Astrocyte of the cerebellum (primary cell): Measurements from ENCODE around the gene POLN.

Experiments
- DNase-seq: peaks from one replicate; pipeline ENCODE4 v3.0.0-alpha.2; 2011; ENCODE audit warnings: low read depth
- H3K4me3 ChIP-seq: 2 replicates; pipeline ENCODE4 v1.5.1; 2011; ENCODE audit warnings: mild to moderate bottlenecking, low read depth, low read length, moderate library complexity
- in situ Hi-C: cut with HindIII; loops from 2 replicates; pipeline ENCODE4 v1.10.0; 2017; ENCODE audit warnings: low sequenced_read_pairs
- TF ChIP-seq, protein P1 (sequence below): IDR thresholded peaks from 2 replicates; pipeline ENCODE4 v1.5.1; 2012; ENCODE audit warnings: low read length, low read depth, moderate library complexity, mild to moderate bottlenecking; ENCODE audit errors: missing control alignments

The POLN gene

DNA sequence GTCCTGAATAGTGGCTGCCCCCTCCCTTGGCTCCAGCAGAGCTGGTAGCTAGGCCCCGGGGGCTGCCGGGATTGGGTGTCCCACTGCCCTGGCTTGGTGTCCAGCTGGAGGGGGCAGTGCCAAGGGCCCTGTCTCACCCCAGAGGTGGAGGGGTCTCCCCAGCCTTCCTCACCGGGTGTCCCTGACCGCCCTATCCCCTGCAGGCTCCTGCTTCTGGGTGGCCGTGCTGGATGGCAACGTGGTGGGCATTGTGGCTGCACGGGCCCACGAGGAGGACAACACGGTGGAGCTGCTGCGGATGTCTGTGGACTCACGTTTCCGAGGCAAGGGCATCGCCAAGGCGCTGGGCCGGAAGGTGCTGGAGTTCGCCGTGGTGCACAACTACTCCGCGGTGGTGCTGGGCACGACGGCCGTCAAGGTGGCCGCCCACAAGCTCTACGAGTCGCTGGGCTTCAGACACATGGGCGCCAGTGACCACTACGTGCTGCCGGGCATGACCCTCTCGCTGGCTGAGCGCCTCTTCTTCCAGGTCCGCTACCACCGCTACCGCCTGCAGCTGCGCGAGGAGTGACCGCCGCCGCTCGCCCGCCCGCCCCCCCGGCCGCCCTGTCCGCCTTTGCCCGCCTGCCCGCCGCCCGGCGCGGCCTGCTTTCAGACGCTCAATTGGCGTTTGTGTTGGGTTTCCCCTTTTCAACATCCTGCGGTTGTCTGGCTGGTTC is 178.2 kb downstream of the POLN start:
- in situ Hi-C loops = no loop called here
- TF ChIP-seq, protein P1, sequence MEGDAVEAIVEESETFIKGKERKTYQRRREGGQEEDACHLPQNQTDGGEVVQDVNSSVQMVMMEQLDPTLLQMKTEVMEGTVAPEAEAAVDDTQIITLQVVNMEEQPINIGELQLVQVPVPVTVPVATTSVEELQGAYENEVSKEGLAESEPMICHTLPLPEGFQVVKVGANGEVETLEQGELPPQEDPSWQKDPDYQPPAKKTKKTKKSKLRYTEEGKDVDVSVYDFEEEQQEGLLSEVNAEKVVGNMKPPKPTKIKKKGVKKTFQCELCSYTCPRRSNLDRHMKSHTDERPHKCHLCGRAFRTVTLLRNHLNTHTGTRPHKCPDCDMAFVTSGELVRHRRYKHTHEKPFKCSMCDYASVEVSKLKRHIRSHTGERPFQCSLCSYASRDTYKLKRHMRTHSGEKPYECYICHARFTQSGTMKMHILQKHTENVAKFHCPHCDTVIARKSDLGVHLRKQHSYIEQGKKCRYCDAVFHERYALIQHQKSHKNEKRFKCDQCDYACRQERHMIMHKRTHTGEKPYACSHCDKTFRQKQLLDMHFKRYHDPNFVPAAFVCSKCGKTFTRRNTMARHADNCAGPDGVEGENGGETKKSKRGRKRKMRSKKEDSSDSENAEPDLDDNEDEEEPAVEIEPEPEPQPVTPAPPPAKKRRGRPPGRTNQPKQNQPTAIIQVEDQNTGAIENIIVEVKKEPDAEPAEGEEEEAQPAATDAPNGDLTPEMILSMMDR = no peak
- H3K4me3 ChIP-seq = no peak overlapping the region
- no peak for DNase-seq

DNA sequence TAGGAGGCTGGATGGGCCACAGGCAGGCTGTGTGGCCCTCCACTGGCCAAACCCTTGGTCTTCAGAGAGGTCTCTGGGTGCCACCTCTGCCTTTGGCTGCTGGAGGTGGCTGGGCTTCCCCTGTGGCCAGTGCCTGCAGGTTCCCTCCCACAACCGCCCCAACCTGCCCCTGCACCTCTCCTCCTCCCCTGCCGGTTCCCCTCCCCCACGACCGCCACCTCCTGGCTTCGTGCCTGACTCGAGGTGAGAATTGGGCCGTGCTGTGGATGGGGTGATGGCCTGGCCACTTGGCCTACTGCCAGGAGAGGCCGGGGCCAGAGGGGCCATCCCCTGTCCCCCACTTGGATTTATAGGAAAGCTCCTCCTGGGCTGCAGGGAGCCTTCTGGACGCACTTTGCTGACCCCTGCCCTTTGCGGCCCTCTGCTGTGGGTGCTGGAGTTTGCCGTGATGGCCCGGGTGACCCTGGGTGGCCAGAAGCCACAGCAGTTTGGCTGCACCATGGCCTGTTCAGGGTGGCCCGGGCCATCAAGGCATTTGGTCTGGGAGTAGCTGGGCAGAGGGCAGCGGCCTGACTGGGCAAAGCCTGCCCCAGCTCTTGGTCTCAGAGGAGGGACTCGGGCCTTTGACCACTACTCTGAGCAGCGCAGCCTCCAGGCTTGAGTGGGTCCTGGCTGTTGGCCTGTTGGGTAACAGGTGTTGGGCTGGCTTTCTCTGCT is 179.0 kb downstream of the POLN start:
- H3K4me3 ChIP-seq = no peak overlapping the region
- DNase-seq = no peak
- TF ChIP-seq, protein P1 = no peak
- in situ Hi-C loops = no loop called here

DNA sequence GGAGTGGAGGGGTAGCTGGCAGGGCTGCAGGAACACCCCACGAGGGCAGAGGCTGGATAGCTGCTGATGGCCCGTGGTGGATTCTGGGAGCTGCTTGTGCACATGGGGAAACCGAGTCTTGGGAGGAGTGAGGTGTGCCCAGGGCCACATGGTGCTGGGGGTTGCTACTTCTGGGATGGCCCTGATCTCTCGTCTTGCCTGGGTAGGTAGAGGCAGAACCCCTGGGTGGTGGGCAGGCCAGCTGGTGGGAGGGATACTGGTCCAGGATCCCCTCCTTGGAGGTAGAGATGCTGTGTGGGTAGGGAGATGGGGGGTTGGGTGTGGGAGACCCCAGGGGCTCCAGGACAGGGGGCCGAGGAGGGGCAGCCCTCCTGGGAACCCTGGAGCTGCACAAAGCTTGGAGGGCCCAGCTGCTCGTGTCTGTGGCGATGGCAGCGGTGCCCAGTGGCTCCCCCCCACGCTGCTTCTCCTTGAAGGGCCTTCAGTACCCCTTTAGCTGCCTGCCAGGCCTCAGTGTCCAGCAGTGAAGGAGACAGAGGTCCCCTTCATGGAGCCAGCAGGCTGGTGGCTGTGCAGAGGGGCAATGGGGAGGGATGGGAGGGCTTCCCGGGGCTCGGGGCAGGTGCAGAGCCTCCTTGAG is 179.6 kb downstream of the POLN start:
- TF ChIP-seq, protein P1 = no peak
- in situ Hi-C loops = no loop called here
- DNase-seq = no peak
- no peak overlapping the region for H3K4me3 ChIP-seq

DNA sequence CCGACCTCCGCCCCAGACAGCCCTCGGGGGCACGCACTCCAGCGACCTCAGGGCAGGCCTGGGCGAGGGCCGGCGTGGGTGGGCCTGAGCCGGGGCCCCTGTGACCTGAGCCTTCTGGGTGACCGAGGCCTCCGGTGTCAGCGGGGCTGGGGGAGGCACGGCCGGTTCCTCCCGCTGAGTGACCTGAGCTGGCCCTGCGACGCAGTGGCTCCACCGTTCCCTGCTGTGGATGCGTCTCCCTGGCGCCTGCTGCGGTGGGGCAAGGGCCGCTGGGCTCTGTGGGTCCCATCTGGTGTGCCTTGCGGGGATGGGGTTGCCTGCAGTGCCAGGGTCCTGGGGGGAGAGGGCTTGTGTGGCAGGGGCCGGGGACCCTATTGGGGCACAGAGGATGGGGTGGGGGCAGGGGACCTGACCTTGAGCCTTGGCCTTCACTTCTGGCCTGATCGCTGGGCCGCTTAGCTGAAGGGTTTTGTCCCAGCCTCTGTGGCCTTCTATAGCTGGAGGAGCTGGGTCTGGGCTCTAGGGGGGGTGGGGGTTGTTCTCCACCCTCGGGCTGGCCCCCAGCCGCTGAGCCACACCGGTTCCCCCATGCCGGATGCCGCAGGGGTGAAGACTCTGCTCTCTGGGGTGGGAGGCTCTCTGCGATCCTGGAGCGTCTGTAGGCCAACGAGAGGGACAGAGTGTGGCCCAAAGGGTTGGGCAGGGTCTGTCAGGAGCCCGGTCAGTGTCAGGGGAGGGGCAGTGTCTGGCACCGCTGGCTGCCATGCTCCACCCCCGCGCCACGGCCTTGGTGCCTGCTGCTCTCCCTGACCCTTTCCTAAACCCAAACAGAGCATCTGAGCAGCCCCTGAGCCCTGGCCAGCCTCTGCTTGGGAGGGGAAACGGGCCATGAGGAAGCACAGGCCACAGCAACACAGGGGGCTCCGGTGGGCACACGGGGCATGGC is 180.5 kb downstream of the POLN start:
- TF ChIP-seq, protein P1 = no peak
- DNase-seq = no peak
- in situ Hi-C loops = no loop called here
- no peak overlapping the region for H3K4me3 ChIP-seq

DNA sequence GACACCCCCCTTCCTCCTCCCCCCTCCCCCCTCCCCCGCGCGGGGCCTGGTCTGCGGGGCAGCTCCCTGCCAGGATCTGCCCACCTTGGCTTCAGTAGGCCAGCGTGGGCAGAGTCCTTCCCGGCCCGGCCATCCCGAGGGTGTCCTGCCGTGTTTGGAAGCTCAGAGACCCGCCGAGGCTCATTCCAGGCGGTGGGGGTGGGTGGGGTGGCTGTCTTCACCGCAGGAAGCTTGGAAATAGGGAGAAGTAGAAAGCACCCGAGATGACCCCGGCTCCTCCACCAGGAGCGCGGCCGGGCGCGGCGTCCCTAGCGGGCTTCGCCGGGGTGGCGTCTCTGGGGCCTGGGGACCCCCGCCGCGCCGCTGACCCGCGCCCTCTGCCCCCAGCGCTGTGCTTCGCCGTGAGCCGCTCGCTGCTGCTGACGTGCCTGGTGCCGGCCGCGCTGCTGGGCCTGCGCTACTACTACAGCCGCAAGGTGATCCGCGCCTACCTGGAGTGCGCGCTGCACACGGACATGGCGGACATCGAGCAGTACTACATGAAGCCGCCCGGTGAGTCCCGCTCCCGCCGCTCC is 181.2 kb downstream of the POLN start:
- H3K4me3 ChIP-seq = no peak overlapping the region
- in situ Hi-C loops = no loop called here
- no peak for DNase-seq
- TF ChIP-seq, protein P1 = no peak
